GM19240 (cell line): ENCODE data around the gene DYSF.

Experiments used
- DNase-seq: peaks from one replicate; pipeline ENCODE4 v3.0.0; 2011; ENCODE audit warnings: low spot score; ENCODE audit not compliant: insufficient read length

DYSF gene

GRCh38 chr2:71599038-71599437, 145.7 kb downstream of the DYSF start:
- DNase-seq = no peak

- DNase-seq = no peak
Observed at GRCh38 chr2:71599646-71600236, 146.4 kb downstream of the DYSF start.

- no peak for DNase-seq
Observed at GRCh38 chr2:71600555-71600954, 147.2 kb downstream of the DYSF start.

GRCh38 chr2:71601136-71602114, 148.1 kb downstream of the DYSF start:
- DNase-seq = no peak

- no peak for DNase-seq
Observed at GRCh38 chr2:71602115-71602495, 148.7 kb downstream of the DYSF start.

- DNase-seq = no peak
Observed at GRCh38 chr2:71602581-71602980, 149.2 kb downstream of the DYSF start.

GRCh38 chr2:71603311-71603811, 150.0 kb downstream of the DYSF start:
- DNase-seq = no peak

- DNase-seq = no peak
Observed at GRCh38 chr2:71603851-71604725, 150.7 kb downstream of the DYSF start.

- no peak for DNase-seq
Observed at GRCh38 chr2:71604726-71605120, 151.4 kb downstream of the DYSF start.

- DNase-seq = no peak
Observed at GRCh38 chr2:71605173-71605641, 151.8 kb downstream of the DYSF start.

GRCh38 chr2:71605781-71606241, 152.4 kb downstream of the DYSF start:
- no peak for DNase-seq

GRCh38 chr2:71606244-71606643, 152.9 kb downstream of the DYSF start:
- DNase-seq = no peak

- DNase-seq = no peak
Observed at GRCh38 chr2:71607151-71607889, 154.0 kb downstream of the DYSF start.

- DNase-seq = no peak
Observed at GRCh38 chr2:71608034-71608433, 154.7 kb downstream of the DYSF start.

- DNase-seq = no peak
Observed at GRCh38 chr2:71608441-71608840, 155.1 kb downstream of the DYSF start.

- no peak for DNase-seq
Observed at GRCh38 chr2:71609029-71609428, 155.7 kb downstream of the DYSF start.

GRCh38 chr2:71609441-71609840, 156.1 kb downstream of the DYSF start:
- no peak for DNase-seq

GRCh38 chr2:71609958-71610357, 156.6 kb downstream of the DYSF start:
- no peak for DNase-seq

- no peak for DNase-seq
Observed at GRCh38 chr2:71610671-71611070, 157.3 kb downstream of the DYSF start.

- DNase-seq = no peak
Observed at GRCh38 chr2:71611247-71611646, 157.9 kb downstream of the DYSF start.
